Osteocyte (in vitro differentiated cells): Measurements from ENCODE around the gene ZBTB8OS. TPM values are rescaled to one million over a fixed set of nuclear protein-coding genes. Genes with fewer than 3 reads are reported as not detected.
A peak's percentile ranks its signal among the peaks of the same experiment; 100 is the strongest.

ENCODE experiments used
- DNase-seq: peaks from one replicate; pipeline ENCODE4 v3.0.0; 2021; ENCODE audit warnings: mixed read lengths; ENCODE audit not compliant: unreplicated experiment; ENCODE audit errors: extremely low spot score
- H3K27ac Mint-ChIP-seq: one replicate; pipeline ENCODE4 v1.8.0; 2021; ENCODE audit warnings: mild to moderate bottlenecking, mixed read lengths; ENCODE audit not compliant: unreplicated experiment
- H3K27me3 Mint-ChIP-seq: one replicate; pipeline ENCODE4 v1.8.0; 2021; ENCODE audit warnings: mixed read lengths; ENCODE audit not compliant: unreplicated experiment
- H3K36me3 Mint-ChIP-seq: one replicate; pipeline ENCODE4 v1.8.0; 2021; ENCODE audit warnings: mixed read lengths; ENCODE audit not compliant: unreplicated experiment
- H3K4me1 Mint-ChIP-seq: one replicate; pipeline ENCODE4 v1.8.0; 2021; ENCODE audit warnings: mixed read lengths; ENCODE audit not compliant: unreplicated experiment
- H3K4me3 Mint-ChIP-seq: one replicate; pipeline ENCODE4 v1.8.0; 2021; ENCODE audit warnings: mild to moderate bottlenecking, moderate library complexity, mixed read lengths; ENCODE audit not compliant: unreplicated experiment
- H3K9me3 Mint-ChIP-seq: one replicate; pipeline ENCODE4 v1.8.0; 2021; ENCODE audit warnings: mixed read lengths; ENCODE audit not compliant: unreplicated experiment
- CTCF ChIP-seq: fragments of 200-600 bp; sonication (generic); IDR thresholded peaks from 2 replicates; pipeline ENCODE4 v1.5.0; 2021; ENCODE audit warnings: antibody characterized with exemption, mild to moderate bottlenecking, moderate library complexity
- total RNA-seq: library from RNA; stranded (reverse); gene quantifications from 2 replicates; pipeline ENCODE4 v1.2.1, GENCODE V29; 2021

Gene ZBTB8OS
- total RNA-seq, 1 donor from 2014 or later: 33.2 TPM

GRCh38 chr1:32665915-32666314 is 15.6 kb upstream of the ZBTB8OS start:
- no peak for TF ChIP-seq CTCF
- Mint-ChIP-seq H3K36me3 (peaks cover 54% of the 10 kb centered on the region), H3K9me3 (no peaks in the 10 kb centered on the region), H3K4me1 (peaks cover 2% of the 10 kb centered on the region), H3K27ac (no peak overlapping the region), H3K27me3 (no peaks in the 10 kb centered on the region), H3K4me3 (no peak overlapping the region)
- DNase-seq: no peak

GRCh38 chr1:32659581-32659980 is 9.2 kb upstream of the ZBTB8OS start:
- no peak overlapping the region for H3K4me3 Mint-ChIP-seq
- TF ChIP-seq CTCF: no peak
- no peaks in the 10 kb centered on the region for H3K9me3 Mint-ChIP-seq
- H3K27me3 Mint-ChIP-seq: no peaks in the 10 kb centered on the region
- DNase-seq: no peak
- peaks cover 11% of the 10 kb centered on the region for H3K4me1 Mint-ChIP-seq
- H3K27ac Mint-ChIP-seq: no peak overlapping the region
- H3K36me3 Mint-ChIP-seq: peaks cover 56% of the 10 kb centered on the region

GRCh38 chr1:32652244-32652962 is 2.1 kb upstream of the ZBTB8OS start:
- DNase-seq: no peak
- H3K27me3 Mint-ChIP-seq: no peaks in the 10 kb centered on the region
- TF ChIP-seq CTCF: no peak
- H3K9me3 Mint-ChIP-seq: no peaks in the 10 kb centered on the region
- peaks cover 26% of the 10 kb centered on the region for H3K36me3 Mint-ChIP-seq
- H3K27ac Mint-ChIP-seq: peak overlapping the region; percentile 100
- H3K4me3 Mint-ChIP-seq: peak overlapping the region; percentile 91
- peaks cover 46% of the 10 kb centered on the region for H3K4me1 Mint-ChIP-seq

- DNase-seq: no peak
- peak overlapping the region; percentile 91 for H3K4me3 Mint-ChIP-seq
- peaks cover 19% of the 10 kb centered on the region for H3K36me3 Mint-ChIP-seq
- no peak for TF ChIP-seq CTCF
- H3K9me3 Mint-ChIP-seq: no peaks in the 10 kb centered on the region
- no peaks in the 10 kb centered on the region for H3K27me3 Mint-ChIP-seq
- peak overlapping the region; percentile 100 for H3K27ac Mint-ChIP-seq
- H3K4me1 Mint-ChIP-seq: peaks cover 46% of the 10 kb centered on the region
Measured at GRCh38 chr1:32651461-32652073, 1.2 kb upstream of the ZBTB8OS start.

GRCh38 chr1:32650752-32651460 is 556 bp upstream of the ZBTB8OS start, which contains the start of gene RBBP4:
RBBP4 (plus strand) TSS chr1:32651208; CDS start chr1:32651307, 99 bp downstream.
- peak within 1 kb of the TSS; percentile 91 for H3K4me3 Mint-ChIP-seq
- no peak for TF ChIP-seq CTCF
- peak; percentile 100 for DNase-seq
- peak within 1 kb of the TSS; percentile 100 for H3K27ac Mint-ChIP-seq
- no peaks in the 10 kb centered on the region for H3K27me3 Mint-ChIP-seq
- H3K9me3 Mint-ChIP-seq: no peaks in the 10 kb centered on the region
- peaks cover 18% of the 10 kb centered on the region for H3K36me3 Mint-ChIP-seq
- peaks cover 45% of the 10 kb centered on the region for H3K4me1 Mint-ChIP-seq
